G401 (cell line): ENCODE measurements around the gene CRIM1. TPM values are rescaled to one million over a fixed set of nuclear protein-coding genes. Genes with fewer than 3 reads are reported as not detected.
"Not testable (repeated sequence)": the region's sequence is repeated elsewhere in the genome, so short reads cannot be mapped to it uniquely, and the experiment has no call there.

Source experiments
- DNase-seq: peaks from one replicate; pipeline ENCODE4 v3.0.0-alpha.2; 2015; ENCODE audit warnings: low spot score
- in situ Hi-C: cut with HindIII; loops from 2 replicates; pipeline ENCODE4 v1.10.0; 2016; ENCODE audit warnings: low sequenced_read_pairs, mixed read lengths
- total RNA-seq: library from RNA; depleted of rRNA; stranded (reverse); fragments of >200 nt; shearing (Covaris generic); gene quantifications from 2 replicates; pipeline ENCODE4 v1.2.3, GENCODE V29; 2014

CRIM1 gene
- total RNA-seq, 1 experiment from 2014 or later: 43.4 TPM

DNA sequence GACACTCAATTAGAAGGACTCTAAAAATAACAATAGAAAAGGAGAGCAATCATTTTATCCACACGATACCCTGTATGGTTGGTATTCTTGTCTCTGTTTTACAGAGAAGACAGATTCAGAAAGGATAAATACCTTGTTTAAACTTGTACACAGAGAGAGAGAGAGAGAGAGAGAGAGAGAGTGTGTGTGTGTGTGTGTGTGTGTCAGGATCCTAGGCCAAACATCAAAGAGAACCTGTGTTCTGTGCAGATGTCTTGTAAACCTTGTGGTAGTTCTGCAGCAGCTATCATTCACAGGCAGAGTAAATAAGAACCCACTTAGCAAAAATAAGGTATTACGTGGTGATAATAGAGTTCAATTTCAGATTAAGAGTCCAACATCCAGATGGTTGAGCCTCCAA is 4.3 kb upstream of the CRIM1 start:
- DNase-seq: no peak
- in situ Hi-C loops: no loop called here

DNA sequence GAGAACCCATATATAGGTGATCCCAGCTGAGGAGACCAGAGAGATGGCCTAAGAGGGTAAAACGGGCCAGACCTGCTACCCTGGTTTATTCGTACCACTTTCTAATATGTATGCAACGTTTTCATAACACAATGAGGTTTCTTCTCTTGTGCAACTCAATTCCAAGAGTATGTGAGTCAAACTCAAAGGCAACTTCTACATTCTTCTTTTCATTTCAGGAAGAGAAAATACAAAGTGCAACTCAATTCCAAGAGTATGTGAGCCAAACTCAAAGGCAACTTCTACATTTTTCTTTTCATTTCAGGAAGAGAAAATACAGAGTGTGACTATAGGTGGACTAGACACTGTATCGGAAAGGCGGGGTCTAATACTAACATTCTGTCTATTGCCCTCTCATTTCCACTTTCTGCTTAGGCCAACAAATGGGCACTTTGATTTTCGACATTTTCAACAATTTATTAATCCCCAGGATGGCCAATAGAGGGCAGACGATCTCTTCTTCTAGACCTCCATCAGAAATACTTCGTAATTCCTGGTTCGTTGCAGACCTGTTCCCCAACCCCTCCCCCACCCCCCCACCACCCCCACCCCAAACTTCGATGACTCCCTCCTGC is 3.7 kb upstream of the CRIM1 start:
- peak; percentile 78 for DNase-seq
- in situ Hi-C loops: no loop called here

DNA sequence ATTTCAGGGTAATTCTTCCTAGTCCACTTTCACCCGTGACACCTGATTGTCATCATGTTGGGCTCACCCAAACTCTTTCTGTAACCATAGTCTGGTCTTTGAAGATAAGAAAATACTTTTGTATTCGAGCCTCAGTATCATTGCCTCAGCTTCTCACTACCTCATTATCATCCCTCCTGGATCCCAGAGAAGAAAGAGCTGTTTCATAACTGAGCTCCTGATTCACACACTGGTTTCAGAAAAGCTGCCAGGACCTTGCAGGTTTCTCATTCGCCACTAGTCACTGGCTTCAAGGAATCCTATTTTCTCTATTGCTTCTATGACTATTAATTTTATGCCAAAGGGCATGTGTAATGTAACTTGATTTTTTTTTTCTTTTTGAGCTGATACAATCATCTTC is 2.9 kb upstream of the CRIM1 start:
- in situ Hi-C loops: no loop called here
- peak; percentile 45 for DNase-seq

DNA sequence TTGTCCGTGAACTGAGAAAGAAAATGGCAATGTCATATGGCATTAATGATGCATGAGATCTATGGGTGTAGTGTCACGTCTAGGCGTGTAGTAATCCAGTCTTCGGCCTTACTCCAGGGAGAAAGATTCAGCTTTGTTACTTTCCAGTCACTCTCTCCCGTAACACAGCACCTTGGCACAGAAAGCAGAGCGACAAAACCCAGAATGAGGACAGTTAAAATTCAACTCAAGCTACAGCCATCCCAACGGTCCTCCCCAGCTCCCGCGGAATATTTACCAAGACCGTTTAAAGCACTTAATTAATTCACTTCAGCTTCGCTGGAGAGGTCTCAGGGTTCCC is 797 bp upstream of the CRIM1 start:
- in situ Hi-C loops: no loop called here

DNA sequence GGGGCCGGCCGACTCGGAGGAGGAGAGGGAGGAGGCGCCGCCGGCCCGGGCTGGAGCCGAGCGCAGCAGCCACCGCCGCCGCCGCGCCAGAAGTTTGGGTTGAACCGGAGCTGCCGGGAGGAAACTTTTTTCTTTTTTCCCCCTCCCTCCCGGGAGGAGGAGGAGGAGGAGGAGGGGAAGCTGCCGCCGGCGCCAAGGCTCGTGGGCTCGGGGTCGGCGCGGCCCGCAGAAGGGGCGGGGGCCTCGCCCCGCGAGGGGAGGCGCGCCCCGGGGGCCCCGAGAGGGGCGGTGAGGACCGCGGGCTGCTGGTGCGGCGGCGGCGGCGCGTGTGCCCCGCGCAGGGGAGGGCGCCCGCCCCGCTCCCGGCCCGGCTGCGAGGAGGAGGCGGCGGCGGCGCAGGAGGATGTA is 316 bp downstream of the CRIM1 start:
- in situ Hi-C loops: no loop called here
- DNase-seq: no peak

More for the DNA sequence above, 797 bp upstream of the CRIM1 start:
- peak; percentile 58 for DNase-seq

DNA sequence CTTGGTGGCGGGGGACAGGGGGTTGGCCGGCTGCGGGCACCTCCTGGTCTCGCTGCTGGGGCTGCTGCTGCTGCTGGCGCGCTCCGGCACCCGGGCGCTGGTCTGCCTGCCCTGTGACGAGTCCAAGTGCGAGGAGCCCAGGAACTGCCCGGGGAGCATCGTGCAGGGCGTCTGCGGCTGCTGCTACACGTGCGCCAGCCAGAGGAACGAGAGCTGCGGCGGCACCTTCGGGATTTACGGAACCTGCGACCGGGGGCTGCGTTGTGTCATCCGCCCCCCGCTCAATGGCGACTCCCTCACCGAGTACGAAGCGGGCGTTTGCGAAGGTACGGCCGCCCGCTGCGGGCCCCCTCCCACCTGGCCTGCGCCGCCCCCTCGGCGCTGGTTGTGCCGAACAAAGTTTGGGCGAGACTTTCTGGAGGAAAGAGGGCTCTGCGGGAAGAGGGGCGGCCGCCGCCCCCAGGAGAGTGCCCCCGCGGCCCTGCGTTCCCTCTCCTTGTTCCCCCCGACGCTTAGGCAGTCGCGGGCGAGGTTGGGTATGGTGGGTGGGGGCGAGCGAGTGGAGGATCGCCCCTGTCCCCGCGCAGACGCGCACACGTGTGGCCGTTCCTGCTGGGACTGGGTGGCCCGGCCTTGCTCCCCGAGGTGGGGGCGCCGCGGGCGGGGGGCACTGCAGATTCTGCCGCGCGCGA is 866 bp downstream of the CRIM1 start:
- in situ Hi-C loops: no loop called here

DNA sequence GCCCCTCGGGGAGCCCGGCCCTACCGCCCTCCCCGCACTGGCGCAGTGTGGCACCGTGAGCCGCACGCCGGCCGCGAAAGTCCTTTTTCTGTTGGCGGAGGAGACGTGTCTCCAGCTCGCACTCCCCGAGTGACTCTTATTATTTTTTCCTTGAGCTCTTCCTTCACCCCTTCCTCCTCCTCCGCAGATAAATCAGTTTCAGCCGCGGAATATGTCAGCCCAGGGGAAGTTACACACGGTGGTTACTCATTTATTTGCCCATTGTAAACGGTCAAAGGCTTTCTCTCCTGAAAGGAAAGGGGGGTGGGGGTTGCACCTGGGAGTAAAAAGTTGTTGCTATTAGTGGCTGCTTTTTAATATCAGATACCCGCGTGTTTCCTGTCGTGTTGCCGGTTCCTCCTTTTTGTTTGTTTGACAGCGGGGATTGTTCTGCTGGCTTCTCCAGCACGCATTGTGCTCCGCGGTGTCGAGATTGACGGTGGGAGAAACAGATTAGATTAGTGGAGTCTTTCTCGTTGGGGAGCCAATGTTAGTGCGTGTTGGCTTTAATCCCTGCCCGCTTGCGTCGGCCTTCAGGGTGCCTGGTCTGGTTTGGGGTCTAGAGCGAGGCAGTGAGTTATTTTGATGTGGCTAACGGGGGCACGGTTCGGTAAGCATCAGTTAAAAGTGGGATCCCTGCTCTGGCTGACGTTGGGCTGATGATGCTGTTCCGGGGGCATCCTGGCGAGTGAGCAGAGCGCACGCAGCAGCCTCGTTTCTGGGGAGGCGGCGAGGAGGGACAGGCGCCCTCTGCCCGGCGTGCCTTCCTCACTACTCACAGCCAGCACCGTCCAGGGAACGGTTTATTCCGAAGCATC is 1.6 kb downstream of the CRIM1 start:
- peak; percentile 74 for DNase-seq
- in situ Hi-C loops: no loop called here

More for the DNA sequence above, 866 bp downstream of the CRIM1 start:
- DNase-seq: peak; percentile 29

DNA sequence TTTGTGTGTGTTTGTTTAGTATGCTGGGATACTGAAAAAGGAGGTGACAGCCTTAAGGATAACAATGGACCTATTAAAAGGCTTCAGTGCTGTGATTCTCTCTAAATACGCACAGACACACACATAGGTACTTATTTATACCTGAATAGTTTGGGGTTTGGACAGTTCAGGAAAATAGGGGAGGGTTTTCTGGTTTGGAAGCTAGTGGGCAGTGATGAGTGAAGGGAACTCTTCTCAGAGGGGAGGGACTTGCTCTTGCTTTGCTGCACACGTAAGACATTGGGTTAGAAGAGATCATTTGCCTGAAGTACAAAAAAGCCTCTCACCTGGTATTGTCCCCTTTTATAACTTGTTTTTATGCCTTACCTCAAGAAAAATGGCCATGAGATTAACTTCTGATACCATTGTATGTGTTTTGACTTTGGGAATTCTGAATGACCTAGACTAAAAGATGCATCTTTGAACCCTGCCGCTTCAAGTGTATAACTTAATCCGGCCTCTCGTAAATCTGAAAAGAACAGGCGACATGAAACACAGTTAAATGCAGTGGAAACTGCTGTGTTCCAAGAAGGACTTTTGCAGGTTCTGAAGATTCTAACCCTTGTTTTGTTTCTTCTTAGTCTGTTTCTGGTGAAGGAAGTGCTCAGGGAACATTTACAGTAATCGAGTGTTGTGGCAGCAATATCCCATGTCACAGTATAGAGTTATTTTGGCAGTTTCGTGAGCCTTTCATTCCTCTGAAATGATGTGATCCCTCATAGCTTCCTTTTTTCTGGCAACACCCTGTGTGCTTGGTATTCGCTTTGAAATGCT is 2.5 kb downstream of the CRIM1 start:
- peak; percentile 81 for DNase-seq
- in situ Hi-C loops: no loop called here

DNA sequence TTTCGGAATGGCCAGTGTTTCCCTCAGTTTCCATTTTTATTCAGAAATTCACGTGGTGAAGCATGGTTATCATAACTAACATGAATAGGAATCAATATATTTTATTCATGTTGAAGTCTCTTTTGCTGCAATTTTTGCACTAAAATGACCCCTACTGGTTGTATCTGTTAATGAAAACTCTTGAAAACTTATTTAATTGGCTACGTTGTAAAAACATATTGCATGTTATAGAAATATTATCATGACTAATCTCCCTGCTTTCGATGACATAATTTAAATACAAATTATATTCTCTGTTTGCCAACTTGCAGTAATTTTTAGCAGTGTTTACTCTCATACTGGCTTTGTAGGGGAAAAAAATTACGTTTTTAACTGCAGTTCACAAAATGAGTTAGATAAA is 3.5 kb downstream of the CRIM1 start:
- in situ Hi-C loops: no loop called here
- no peak for DNase-seq

DNA sequence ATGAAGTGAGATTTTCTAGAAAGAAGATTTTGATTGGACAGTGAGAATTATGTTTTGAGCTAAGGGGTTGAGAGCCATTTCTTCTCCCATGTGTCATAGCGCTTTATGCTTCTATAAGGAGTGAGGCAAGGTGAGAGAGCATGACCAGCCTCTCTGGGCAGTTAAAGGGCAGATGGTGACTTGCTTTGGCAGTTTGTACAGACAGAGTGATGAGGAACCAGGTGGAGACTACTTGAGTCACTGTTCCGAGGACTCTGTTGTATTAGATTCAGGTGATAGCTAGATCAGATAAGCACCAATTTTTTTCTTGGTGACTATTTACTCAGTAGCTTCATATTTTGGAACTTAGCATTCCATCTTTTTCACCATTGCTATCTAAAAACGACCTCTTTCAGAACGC is 4.5 kb downstream of the CRIM1 start:
- in situ Hi-C loops: no loop called here

DNA sequence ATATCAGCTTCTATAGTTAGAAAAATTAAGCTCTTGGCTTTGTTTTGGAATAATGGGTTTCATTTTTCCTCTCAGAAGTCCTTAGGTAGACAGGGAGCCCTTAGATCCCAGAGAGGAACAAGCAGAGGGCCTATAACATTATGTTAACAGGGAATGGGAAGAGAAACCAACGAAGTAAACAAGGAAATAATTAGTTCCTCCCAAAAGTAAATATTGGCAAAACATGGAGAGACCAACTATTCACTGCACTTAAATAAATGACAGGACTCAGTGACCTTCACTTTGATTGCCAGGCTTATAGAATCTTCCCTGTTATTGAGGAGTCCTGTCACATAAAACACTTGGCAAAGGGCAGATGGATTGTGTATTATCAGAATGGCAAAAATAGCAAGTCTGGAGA is 5.3 kb downstream of the CRIM1 start:
- in situ Hi-C loops: no loop called here
- no peak for DNase-seq

More for the DNA sequence above, 4.5 kb downstream of the CRIM1 start:
- DNase-seq: no peak

DNA sequence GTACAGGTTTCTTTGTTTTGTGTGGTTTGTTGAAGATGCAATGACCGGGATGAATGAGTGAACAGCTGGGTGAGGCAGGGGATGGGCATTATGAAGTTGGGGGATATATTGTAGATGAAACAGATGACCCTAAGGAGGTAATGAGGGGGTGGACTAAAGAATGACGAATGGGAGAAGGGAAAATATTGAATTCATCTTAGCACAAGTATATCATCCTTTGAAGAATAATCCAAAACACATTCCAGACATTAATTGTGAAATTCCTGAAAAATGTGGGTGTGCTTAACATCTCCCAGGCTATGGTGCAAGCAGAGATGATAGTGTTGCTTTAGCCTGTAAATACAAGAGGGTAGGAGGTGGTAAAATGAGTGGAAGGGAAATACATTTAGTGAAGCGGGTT is 5.8 kb downstream of the CRIM1 start:
- DNase-seq: no peak
- in situ Hi-C loops: no loop called here

DNA sequence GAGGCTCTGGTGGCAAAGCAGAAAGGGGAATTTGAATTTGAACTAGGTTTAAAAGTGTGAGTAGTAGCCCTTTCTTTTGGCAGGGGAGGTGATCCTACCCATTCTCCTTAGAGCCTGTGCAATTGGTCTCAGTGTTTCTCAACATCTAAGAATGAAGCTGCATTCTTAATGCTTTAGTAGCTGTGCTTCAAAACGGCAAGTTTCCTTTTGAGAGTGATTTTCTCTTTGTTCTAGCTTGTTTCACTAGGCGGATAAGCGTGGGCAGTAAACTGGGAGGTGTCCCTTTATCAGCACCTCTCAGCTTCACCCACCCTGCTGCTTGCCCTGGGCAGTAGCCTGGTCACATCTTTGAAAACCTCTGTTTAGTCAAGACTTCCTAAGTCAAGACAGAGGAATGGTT is 6.7 kb downstream of the CRIM1 start:
- no peak for DNase-seq
- in situ Hi-C loops: no loop called here

DNA sequence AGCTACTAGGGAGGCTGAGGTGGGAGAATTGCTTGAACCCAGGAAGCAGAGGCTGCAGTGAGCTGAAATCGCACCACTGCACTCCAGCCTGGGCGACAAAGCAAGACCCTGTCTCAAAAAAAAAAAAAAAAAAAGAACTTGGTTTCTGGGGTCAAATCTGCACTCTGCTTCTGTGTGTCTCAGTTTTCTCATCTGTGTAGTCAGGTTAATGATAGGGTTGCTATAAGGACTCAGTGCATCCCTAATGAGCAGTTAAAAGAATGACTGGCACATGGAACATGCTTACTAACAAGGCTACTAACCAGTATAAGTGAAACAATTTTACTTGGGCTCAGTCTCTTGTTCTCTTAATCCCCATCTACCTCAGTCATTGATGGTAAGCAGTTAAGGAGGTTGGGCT is 7.5 kb downstream of the CRIM1 start:
- DNase-seq: not testable (repeated sequence)

DNA sequence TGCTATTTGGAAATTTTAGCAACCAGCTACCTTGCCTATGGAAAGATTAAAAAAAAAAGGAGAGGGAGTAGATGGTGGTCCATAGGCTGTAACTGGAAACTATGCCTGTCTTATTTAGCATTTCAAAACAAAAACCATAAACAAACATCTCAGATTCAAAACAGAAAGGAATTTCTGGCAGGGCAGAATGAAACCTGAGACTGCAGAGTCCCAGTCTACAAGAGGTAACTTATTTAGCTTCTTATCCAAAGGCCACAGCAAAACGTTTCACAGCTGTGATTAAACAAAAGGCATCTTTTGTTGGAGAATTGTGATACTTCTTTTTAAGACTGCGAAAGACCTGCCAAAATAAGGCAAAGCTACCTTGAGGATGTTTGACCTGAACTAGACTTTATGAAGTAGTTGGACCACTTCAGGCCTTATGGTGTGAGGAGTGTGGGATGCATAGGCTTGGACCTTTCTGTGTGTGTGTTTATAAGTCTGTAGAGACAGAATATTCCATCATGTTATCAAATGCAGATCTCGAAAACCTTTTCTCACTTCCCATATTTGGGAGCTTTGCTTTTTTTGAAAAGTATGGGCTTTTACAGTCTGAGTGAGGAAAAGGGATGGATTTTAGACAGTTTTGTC is 11.0 kb downstream of the CRIM1 start:
- DNase-seq: no peak
- in situ Hi-C loops: no loop called here

More for the DNA sequence above, 7.5 kb downstream of the CRIM1 start:
- in situ Hi-C loops: not testable (repeated sequence)

DNA sequence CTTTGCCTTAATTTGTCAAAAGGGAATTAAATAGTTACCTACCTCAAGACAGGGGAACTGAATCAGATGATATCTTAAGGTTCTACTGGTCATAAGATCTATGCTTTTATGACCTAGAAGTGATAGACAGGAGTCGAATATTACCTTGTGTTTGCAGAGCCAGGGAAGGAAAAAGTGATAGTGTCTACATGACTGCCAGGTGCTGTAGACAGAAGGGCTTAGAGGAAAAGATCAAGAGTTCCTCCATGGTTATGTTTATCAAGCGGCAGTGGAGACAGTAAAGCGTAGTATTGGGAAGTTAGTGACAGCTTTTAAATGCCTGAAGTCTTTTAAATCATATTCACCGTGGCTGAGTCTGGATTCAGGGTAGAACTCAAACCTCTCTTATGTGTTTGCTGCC is 11.9 kb downstream of the CRIM1 start:
- in situ Hi-C loops: no loop called here
- no peak for DNase-seq

DNA sequence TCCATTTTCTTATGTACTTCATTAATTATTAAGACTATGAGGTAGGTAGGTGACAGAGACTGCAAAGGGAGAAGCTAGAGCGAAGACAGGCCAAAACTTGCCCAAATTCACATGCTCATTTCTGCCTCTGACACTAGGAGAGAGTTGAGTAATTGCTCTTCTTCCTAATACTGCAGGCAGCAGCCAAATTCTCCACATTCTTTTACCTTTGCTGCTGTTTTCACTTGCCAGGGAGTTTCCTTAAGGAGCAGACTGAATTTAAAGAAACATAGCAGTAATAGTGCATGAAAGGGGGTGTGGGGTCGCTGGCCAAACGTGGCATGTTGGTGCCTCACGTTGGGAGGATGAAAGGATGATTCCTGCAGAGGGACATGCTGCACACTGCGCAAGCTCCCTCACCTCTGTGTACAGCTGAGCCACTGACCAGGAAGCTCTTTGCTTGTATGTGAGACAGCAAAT is 12.3 kb downstream of the CRIM1 start:
- in situ Hi-C loops: no loop called here
- no peak for DNase-seq

DNA sequence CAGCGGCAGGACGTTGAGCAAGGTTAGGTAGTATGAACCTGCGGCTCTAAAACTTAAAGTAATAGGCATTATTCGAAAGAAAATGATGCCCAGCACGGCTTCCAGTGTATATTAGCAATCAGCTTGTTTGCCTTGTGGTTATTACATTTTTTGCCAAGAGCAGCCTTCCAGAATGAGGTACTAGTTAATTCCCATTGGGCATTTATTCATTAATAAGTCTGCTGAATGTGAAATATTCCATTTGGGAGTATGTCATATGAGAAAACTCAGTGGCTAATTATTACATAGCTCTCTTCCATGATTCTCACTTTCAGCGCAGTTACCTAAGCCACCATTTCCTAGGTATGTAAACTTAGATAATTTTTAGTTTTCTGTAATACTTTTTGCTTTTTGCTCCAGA is 12.9 kb downstream of the CRIM1 start:
- DNase-seq: no peak
- in situ Hi-C loops: no loop called here

DNA sequence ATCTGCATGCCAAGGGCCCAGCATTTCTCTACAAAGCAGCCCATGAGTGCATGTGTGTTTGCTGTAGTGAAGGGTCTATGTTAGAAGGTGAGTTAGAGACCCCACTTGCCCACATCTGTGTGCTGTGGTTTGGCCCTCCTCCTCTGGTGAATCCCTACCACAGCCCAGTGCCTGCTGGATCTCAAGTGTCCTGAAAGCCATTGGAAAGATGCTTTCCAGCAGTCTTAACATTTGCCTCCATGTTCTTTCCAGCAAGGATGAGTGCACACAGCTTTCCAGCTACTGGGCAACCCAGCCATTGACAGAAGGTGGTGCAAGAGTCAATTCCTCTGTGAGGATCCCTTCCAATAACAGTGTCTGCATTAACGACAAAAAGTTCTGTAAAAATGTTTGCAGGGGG is 13.6 kb downstream of the CRIM1 start:
- DNase-seq: no peak
- in situ Hi-C loops: no loop called here
